Endothelial cell of umbilical vein (primary cell): ENCODE measurements around the gene SYNDIG1. TPM values are rescaled to one million over a fixed set of nuclear protein-coding genes. Genes with fewer than 3 reads are reported as not detected.

Source experiments
- BruUV-seq: library from RNA; stranded (reverse); fragments of 400-500 nt; replicated peaks from 2 replicates; lab custom pipeline; 2021; lab: Mats Ljungman, UMichigan
- CTCF ChIA-PET: fragments of 300-600, 350-600 bp; sonication (Branson Sonifier 250); formaldehyde crosslinking; loops from one replicate; lab custom pipeline; 2021; ENCODE audit warnings: antibody characterized with exemption, inconsistent platforms; lab: Charles Lee
- POLR2A ChIA-PET: fragments of 300-600, 350-600 bp; sonication (Branson Sonifier 250); formaldehyde crosslinking; loops from one replicate; lab custom pipeline; 2021; ENCODE audit warnings: antibody characterized with exemption, inconsistent platforms; lab: Charles Lee
- DNase-seq: peaks from one replicate; pipeline ENCODE4 v3.0.0-alpha.2; 2011; ENCODE audit warnings: low read depth, low spot score
- FAIRE-seq: peaks from 2 replicates; lab custom pipeline; 2011; peaks lifted over from hg19 to GRCh38; lab: Jason Lieb, UNC
- H2AFZ ChIP-seq: 2 replicates; pipeline ENCODE4 v1.6.0; 2012; ENCODE audit warnings: low read depth, low read length, control low read depth, inconsistent platforms
- H3K27ac ChIP-seq: 2 replicates; pipeline ENCODE4 v1.5.1; 2011; ENCODE audit warnings: low read depth, mild to moderate bottlenecking, control low read depth, low read length, moderate library complexity; ENCODE audit not compliant: insufficient read depth
- H3K27me3 ChIP-seq, 2 experiments: 2 replicates each; pipeline versions ENCODE4 v1.6.0 to v1.6.1; 2011; ENCODE audit warnings: low read length in 2 of 2, mixed read lengths in 1 of 2; ENCODE audit not compliant: control insufficient read depth in 2 of 2, insufficient read depth in 2 of 2
- H3K36me3 ChIP-seq, 2 experiments: 2 replicates in 1 of 2; 3 replicates in 1 of 2; pipeline ENCODE4 v1.5.1; 2011; ENCODE audit warnings: low read length in 2 of 2, mild to moderate bottlenecking in 1 of 2, moderate library complexity in 1 of 2; ENCODE audit not compliant: control insufficient read depth in 2 of 2, insufficient read depth in 2 of 2; ENCODE audit errors: extremely low read depth in 1 of 2
- H3K4me1 ChIP-seq: 3 replicates; pipeline ENCODE4 v1.5.1; 2011; ENCODE audit warnings: mild to moderate bottlenecking, low read length; ENCODE audit not compliant: control insufficient read depth, insufficient read depth; ENCODE audit errors: extremely low read depth
- H3K4me2 ChIP-seq: 2 replicates; pipeline ENCODE4 v1.6.1; 2011; ENCODE audit warnings: low read length, control low read depth, mixed read lengths; ENCODE audit not compliant: insufficient read depth
- H3K4me3 ChIP-seq, 3 experiments: fragments of 200-600 bp in 1 of 3; sonication (generic), shearing (Covaris generic) in 1 of 3; replicated peaks in 1 of 3; 2 replicates each; pipeline ENCODE4 v1.5.1; 2011 to 2016; ENCODE audit warnings: control low read depth in 3 of 3, low read length in 3 of 3, mild to moderate bottlenecking in 2 of 3, inconsistent platforms in 1 of 3, low read depth in 1 of 3, moderate library complexity in 1 of 3; ENCODE audit not compliant: insufficient read depth in 1 of 3
- H3K79me2 ChIP-seq: 2 replicates; pipeline ENCODE4 v1.6.0; 2012; ENCODE audit warnings: low read length, inconsistent platforms; ENCODE audit not compliant: control insufficient read depth, insufficient read depth
- H3K9ac ChIP-seq: replicated peaks from 2 replicates; pipeline ENCODE3; 2011; ENCODE audit warnings: low read length, control low read depth; ENCODE audit not compliant: insufficient read depth; ENCODE audit errors: extremely low read depth
- H3K9me1 ChIP-seq: replicated peaks from 3 replicates; pipeline ENCODE4 v1.6.0; 2011; ENCODE audit warnings: mild to moderate bottlenecking, low read length; ENCODE audit not compliant: control insufficient read depth, insufficient read depth; ENCODE audit errors: extremely low read depth
- H3K9me3 ChIP-seq: replicated peaks from 2 replicates; pipeline ENCODE4 v1.5.1; 2012; ENCODE audit warnings: low read length, inconsistent platforms; ENCODE audit not compliant: control insufficient read depth, insufficient read depth
- H4K20me1 ChIP-seq: replicated peaks from 2 replicates; pipeline ENCODE3; 2011; ENCODE audit warnings: mild to moderate bottlenecking, low read length; ENCODE audit not compliant: control insufficient read depth, insufficient read depth; ENCODE audit errors: extremely low read depth
- EZH2 ChIP-seq: IDR thresholded peaks from 2 replicates; pipeline ENCODE4 v1.6.1; 2012; ENCODE audit warnings: borderline replicate concordance, low read depth, mild to moderate bottlenecking, moderate library complexity, low read length, inconsistent platforms; ENCODE audit not compliant: severe bottlenecking
- FOS ChIP-seq: IDR thresholded peaks from 2 replicates; pipeline ENCODE4 v1.6.1; 2011; ENCODE audit warnings: mild to moderate bottlenecking, low read length, moderate library complexity, borderline replicate concordance; ENCODE audit not compliant: insufficient read depth
- GATA2 ChIP-seq: IDR thresholded peaks from 2 replicates; pipeline ENCODE4 v1.7.0; 2011; ENCODE audit warnings: low read depth, mild to moderate bottlenecking, moderate library complexity, mixed read lengths, low read length; ENCODE audit not compliant: insufficient read length, insufficient read depth
- JUN ChIP-seq: IDR thresholded peaks from 2 replicates; pipeline ENCODE4 v1.6.1; 2011; ENCODE audit warnings: borderline replicate concordance, low read depth; ENCODE audit not compliant: insufficient read length, insufficient read depth
- MYC ChIP-seq: IDR thresholded peaks from one replicate; pipeline ENCODE4 v1.6.1; 2011; ENCODE audit warnings: mild to moderate bottlenecking, low read depth, low read length
- POLR2A ChIP-seq: IDR thresholded peaks from 2 replicates; pipeline ENCODE4 v1.6.1; 2012; ENCODE audit warnings: low read depth, mild to moderate bottlenecking, control low read depth, low read length
- POLR2AphosphoS5 ChIP-seq: IDR thresholded peaks from 2 replicates; pipeline ENCODE4 v1.6.1; 2012; ENCODE audit warnings: low read depth, mild to moderate bottlenecking, control low read depth, low read length, moderate library complexity; ENCODE audit not compliant: insufficient read depth
- dilution Hi-C: fragments of 300-500 bp; cut with MboI; formaldehyde crosslinking; loops from one replicate; pipeline ENCODE4 v1.15.0; 2019; ENCODE audit warnings: low sequenced_read_pairs; ENCODE audit not compliant: extremely low pct_ligation_motif_present
- intact Hi-C: fragments of 100-400 bp; cut with micrococcal nuclease; formaldehyde crosslinking; loops from one replicate; pipeline ENCODE4 v1.10.0; 2022
- polyA plus RNA-seq, 4 experiments: library from polyadenylated mRNA; depleted of rRNA in 3 of 4; stranded (reverse) in 3 of 4; unstranded in 1 of 4; fragments of >200 nt; gene quantifications; 2 replicates each; pipeline versions ENCODE4 v1.2.1 to v1.2.3, GENCODE V29; 2011 to 2012; ENCODE audit warnings: missing spikeins in 1 of 4
- total RNA-seq: library from RNA; stranded (reverse); gene quantifications from 2 replicates; pipeline ENCODE4 v1.2.3, GENCODE V29; 2021
- TF ChIP-seq, protein P1 (sequence below): IDR thresholded peaks from 2 replicates; pipeline ENCODE4 v1.6.1; 2011; ENCODE audit not compliant: insufficient read depth, insufficient read length
- TF ChIP-seq, protein P2 (sequence below), 2 donors: IDR thresholded peaks; 1 replicate in 1 of 2; 2 replicates in 1 of 2; pipeline ENCODE4 v1.5.1; 2011; ENCODE audit warnings: low read length in 2 of 2, mild to moderate bottlenecking in 2 of 2, moderate library complexity in 2 of 2, control low read depth in 1 of 2, inconsistent platforms in 1 of 2, low read depth in 1 of 2; ENCODE audit not compliant: insufficient read depth in 1 of 2; ENCODE audit errors: extremely low read depth in 1 of 2

SYNDIG1 gene
- total and polyA plus RNA-seq, 2 donors (not counting 3 experiments of a cell fraction or from before 2014, with no cell fraction given), result not detected

DNA sequence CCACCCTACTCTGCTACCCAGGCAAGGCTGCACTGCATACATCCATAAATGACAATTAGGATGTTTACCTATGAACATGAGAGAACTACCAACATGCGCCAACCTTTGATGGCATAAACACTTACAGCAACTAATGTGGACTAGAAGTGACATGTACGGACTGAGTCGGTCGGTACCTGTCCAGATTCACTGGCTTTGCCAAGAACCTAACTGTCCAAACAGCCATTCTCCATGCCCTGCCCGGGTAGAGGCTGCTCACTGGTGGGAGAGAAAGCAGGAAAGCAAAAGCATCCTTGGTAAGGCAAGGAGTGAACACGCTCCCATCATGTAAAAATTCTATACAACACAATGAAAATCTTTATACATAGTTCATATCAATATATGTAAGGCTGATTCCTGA, 30.0 kb downstream of the SYNDIG1 start:
- H3K27ac ChIP-seq, result no peak overlapping the region
- no peaks in the 10 kb centered on the region for H3K27me3 ChIP-seq
- H3K9me1 ChIP-seq, result no peaks in the 10 kb centered on the region
- ChIA-PET POLR2A (no interaction called here), CTCF (no interaction called here)
- TF ChIP-seq JUN, result no peak
- TF ChIP-seq, protein P1, sequence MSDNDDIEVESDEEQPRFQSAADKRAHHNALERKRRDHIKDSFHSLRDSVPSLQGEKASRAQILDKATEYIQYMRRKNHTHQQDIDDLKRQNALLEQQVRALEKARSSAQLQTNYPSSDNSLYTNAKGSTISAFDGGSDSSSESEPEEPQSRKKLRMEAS, result no peak
- TF ChIP-seq GATA2, result no peak
- TF ChIP-seq POLR2AphosphoS5, result no peak
- no peak for TF ChIP-seq POLR2A
- TF ChIP-seq, protein P2, sequence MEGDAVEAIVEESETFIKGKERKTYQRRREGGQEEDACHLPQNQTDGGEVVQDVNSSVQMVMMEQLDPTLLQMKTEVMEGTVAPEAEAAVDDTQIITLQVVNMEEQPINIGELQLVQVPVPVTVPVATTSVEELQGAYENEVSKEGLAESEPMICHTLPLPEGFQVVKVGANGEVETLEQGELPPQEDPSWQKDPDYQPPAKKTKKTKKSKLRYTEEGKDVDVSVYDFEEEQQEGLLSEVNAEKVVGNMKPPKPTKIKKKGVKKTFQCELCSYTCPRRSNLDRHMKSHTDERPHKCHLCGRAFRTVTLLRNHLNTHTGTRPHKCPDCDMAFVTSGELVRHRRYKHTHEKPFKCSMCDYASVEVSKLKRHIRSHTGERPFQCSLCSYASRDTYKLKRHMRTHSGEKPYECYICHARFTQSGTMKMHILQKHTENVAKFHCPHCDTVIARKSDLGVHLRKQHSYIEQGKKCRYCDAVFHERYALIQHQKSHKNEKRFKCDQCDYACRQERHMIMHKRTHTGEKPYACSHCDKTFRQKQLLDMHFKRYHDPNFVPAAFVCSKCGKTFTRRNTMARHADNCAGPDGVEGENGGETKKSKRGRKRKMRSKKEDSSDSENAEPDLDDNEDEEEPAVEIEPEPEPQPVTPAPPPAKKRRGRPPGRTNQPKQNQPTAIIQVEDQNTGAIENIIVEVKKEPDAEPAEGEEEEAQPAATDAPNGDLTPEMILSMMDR (IDR thresholded peaks at IDR 0.05; ENCODE audit: extremely low read depth in 1 of 2, insufficient read depth in 1 of 2, low read depth in 1 of 2, low read length in 2 of 2), result no peak
- TF ChIP-seq MYC, result no peak
- no peak for TF ChIP-seq EZH2
- no peak for TF ChIP-seq FOS
- H3K36me3 ChIP-seq, result no peaks in the 10 kb centered on the region
- H3K4me2 ChIP-seq, result no peak overlapping the region
- H3K4me1 ChIP-seq, result no peaks in the 10 kb centered on the region
- intact Hi-C loops, result no loop called here
- no peak for FAIRE-seq
- H3K79me2 ChIP-seq, result no peaks in the 10 kb centered on the region
- H3K4me3 ChIP-seq, result no peak overlapping the region
- no peak for DNase-seq
- no peaks in the 10 kb centered on the region for H4K20me1 ChIP-seq
- H3K9ac ChIP-seq, result no peak overlapping the region
- no TSS peak for BruUV-seq
- H3K9me3 ChIP-seq, result peaks cover 4% of the 10 kb centered on the region
- dilution Hi-C loops, result no loop called here
- no peak overlapping the region for H2AFZ ChIP-seq
